Fibroblast of villous mesenchyme (primary cell): ENCODE measurements around the gene DUOXA2. TPM values are rescaled to one million over a fixed set of nuclear protein-coding genes. Genes with fewer than 3 reads are reported as not detected.

Experiments
- DNase-seq: peaks from one replicate; pipeline ENCODE4 v3.0.0-alpha.2; 2010; ENCODE audit warnings: low read depth
- H3K4me3 ChIP-seq: 2 replicates; pipeline ENCODE4 v1.5.1; 2011; ENCODE audit warnings: low read depth, mild to moderate bottlenecking, low read length
- total RNA-seq: library from RNA; depleted of rRNA; stranded (reverse); fragments of >200 nt; gene quantifications from 2 replicates; pipeline ENCODE4 v1.2.3, GENCODE V29; 2012
- TF ChIP-seq, protein P1 (sequence below): IDR thresholded peaks from 2 replicates; pipeline ENCODE4 v1.5.1; 2012; ENCODE audit warnings: low read depth, mild to moderate bottlenecking, low read length; ENCODE audit not compliant: insufficient read depth

Gene DUOXA2
- total RNA-seq, 1 donor: not detected

DNA sequence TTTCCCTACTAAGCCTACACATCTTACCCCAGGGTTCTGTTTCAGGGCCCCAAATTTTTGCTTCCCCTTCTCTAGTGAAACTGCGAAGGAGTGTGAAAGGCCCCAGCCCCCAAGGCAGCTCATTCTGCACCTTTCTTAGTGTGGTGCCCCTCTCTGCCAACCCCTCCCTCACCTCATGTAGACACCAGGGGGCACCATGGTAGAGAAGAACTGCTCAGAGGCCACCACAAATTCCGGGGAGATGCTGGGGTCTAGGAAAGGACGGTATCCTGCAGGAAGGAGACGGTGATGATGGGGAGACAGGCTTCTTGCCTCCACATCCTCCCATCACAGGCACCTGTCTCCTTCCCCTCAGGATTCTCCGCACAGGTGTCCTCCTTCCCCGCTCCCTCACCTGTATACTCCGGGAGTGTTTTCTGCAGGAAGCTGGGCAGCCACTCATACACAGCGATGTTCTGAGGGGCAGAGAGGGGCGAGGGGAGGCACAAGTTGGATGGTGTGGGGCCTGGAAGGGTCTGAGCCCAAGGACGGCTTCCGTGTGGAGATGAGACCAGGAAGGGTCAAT lies 3.8 kb upstream of the DUOXA2 start:
- TF ChIP-seq, protein P1, sequence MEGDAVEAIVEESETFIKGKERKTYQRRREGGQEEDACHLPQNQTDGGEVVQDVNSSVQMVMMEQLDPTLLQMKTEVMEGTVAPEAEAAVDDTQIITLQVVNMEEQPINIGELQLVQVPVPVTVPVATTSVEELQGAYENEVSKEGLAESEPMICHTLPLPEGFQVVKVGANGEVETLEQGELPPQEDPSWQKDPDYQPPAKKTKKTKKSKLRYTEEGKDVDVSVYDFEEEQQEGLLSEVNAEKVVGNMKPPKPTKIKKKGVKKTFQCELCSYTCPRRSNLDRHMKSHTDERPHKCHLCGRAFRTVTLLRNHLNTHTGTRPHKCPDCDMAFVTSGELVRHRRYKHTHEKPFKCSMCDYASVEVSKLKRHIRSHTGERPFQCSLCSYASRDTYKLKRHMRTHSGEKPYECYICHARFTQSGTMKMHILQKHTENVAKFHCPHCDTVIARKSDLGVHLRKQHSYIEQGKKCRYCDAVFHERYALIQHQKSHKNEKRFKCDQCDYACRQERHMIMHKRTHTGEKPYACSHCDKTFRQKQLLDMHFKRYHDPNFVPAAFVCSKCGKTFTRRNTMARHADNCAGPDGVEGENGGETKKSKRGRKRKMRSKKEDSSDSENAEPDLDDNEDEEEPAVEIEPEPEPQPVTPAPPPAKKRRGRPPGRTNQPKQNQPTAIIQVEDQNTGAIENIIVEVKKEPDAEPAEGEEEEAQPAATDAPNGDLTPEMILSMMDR: no peak
- DNase-seq: no peak
- no peak overlapping the region for H3K4me3 ChIP-seq

DNA sequence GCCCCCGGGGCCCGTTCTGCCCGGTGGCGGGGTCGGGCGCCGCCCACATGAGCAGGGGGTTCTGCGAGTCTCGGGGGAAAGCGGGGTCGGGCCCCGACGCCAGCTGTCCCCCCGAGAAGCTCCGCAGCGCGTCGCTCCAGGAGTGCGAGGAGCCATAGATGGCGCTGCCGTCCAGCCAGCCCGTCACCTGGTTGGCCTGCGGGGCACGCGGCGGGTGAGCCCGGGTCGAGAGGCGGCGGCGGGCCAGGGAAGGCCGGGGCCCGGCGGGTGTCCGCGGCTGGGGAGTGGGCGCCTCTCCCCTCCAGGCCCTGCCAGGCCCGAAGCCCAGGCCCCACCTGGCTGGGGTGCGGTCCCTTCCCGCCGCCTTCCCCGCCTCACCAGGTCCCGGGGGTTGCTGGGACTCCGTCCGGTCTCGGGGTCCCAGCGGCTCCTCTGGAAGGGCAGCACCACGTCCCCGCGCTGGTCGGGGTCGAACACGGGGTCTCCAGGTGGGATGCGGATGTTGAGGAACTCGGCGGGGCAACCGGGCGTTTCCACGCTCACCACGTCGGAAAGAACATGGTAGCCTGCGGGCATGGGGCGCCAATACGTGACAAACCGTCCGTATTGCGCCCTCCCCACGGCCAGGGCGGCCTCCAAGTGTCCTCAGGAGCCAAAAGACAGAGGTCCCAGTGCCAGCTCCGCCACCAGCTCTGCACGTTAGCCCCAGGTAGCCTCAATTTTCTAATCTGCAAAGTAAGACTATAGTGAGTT lies 2.6 kb upstream of the DUOXA2 start:
- H3K4me3 ChIP-seq: no peak overlapping the region
- DNase-seq: no peak
- TF ChIP-seq, protein P1: no peak

DNA sequence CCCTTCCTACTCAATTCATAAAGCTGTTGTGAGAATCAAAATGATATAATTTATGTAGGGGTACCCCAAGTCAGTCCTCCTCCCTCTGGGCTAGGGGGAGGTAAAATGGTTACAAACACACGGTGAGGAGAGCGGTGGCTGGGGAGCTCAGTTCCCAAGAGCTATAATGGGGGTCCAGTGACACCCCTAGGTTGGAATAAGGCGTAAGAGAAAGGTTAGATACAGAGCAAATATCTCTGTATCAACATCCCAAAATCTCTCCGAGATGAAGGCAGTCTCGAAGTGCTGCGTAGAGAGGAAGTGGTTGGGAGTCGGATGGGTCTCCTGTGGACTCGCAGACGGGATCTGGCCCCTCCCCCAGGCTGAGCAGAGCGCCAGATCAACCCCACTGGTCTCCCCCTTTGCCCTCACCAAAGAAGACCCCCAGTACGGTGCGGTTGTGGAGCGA lies 2.0 kb upstream of the DUOXA2 start:
- TF ChIP-seq, protein P1: no peak
- no peak overlapping the region for H3K4me3 ChIP-seq
- DNase-seq: no peak

DNA sequence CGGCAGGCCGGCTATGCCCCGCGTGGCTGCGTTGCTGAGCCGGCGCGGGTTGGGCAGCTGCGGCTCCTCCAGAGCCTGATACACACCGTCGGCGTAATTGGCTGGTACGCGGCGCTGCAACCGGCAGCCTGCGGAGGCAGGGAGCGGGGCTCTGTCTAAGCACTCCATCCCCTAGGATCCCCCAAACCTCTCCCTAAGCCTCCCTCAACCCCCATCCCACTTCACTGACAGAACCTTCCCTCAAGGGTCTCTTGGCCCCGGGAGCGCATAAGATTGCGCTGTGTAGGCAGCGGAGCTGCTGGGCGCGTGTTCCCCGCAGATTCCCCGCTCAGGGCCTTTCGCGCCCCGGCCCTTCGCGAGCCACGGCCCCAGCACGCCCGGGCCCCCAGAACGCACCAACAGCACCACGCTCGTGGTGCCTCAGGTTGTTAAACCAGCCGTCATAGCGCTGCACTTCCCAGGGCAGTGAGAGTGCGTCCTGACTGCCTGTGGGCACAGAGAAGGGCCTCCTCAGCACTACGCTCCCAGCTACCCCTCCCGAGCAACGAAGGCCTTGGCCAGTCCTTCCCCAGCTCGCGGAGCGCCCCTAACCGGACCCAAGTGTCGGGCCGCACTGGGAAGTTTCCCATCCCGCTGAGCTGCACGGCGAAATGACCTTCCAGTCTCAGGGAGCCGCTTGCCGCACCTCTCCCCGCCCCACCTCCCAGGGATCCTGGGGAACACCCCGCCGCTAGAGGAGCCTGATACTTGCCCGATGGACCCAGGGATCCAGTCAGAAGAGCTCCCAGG lies 1.3 kb upstream of the DUOXA2 start:
- no peak overlapping the region for H3K4me3 ChIP-seq
- DNase-seq: no peak
- TF ChIP-seq, protein P1: no peak

DNA sequence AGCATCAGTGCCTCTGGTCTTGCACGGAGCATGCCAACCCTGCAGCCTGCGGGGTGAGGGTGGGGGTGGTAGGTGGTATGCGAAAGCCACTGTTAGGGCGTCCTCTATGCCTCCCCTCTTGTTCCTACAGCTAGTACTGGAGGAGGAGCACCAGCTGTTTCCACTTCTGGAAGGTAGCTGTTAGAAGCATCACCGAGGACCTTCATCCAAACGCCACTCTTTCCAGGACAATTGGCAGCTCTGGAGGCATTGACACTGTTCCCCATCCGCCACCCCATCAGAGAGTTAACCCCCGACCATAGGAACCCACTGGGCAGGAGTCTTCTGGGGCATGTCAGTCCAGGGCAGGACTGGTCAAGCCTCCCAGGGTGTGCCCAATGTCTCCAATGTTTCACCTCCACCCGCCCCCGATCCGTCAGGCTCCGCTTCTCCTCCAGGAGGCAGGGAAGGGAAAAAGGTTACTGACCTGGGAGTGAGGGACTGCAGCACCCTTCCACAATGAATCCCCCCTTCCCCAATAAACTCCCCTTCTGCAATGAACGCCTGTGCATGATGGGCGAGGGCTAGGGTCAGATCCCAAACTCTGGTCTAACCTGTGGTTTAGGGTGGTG lies 641 bp upstream of the DUOXA2 start:
- TF ChIP-seq, protein P1: no peak
- H3K4me3 ChIP-seq: no peak overlapping the region
- no peak for DNase-seq

DNA sequence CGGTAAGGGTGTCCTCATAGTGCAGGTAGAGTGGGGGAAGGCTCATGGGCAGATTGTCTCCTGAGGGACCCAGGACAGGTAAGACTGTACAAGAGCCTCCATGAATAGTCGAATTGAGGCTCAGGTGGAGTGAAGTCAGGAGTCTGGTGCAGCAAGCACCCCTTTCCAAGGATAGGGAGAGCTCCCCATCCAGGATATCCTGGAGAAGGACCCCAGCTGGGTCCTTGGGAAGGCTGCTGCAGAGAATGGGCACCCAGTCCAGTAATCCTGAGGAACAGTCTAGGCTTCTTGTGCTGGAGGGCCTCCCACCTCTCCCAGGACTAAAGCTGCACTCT lies 592 bp downstream of the DUOXA2 start:
- TF ChIP-seq, protein P1: no peak
- no peak overlapping the region for H3K4me3 ChIP-seq
- no peak for DNase-seq
